ENCODE results near the gene AUTS2. TPM values are rescaled to one million over a fixed set of nuclear protein-coding genes. Genes with fewer than 3 reads are reported as not detected.

Gene AUTS2
- total and polyA plus RNA-seq, 4 donors, result 4.9 to 24.4 (median 7.0) TPM

GRCh38 chr7:70137126-70137525 lies 538.9 kb downstream of the AUTS2 start:
- Histone ChIP-seq H3K36me3 (ENCODE audit: control insufficient read depth in 4 of 4, insufficient read depth in 3 of 4, low read depth in 1 of 4, low read length in 3 of 4) (no peaks in the 10 kb centered on the region), H3K4me3 (ENCODE audit: low read depth in 1 of 3, low read length in 3 of 3) (no peak overlapping the region), H3K27ac (ENCODE audit: low read depth in 1 of 2, low read length in 2 of 2) (no peak overlapping the region), H3K9ac (ENCODE audit: low read depth in 1 of 2, low read length in 2 of 2) (no peak overlapping the region), H3K27me3 (ENCODE audit: control insufficient read depth in 4 of 4, insufficient read depth in 4 of 4, low read length in 3 of 4) (no peaks in the 10 kb centered on the region), H3K9me3 (ENCODE audit: control insufficient read depth in 4 of 4, low read length in 3 of 4) (no peaks in the 10 kb centered on the region), H3K4me1 (ENCODE audit: control insufficient read depth in 4 of 4, insufficient read depth in 4 of 4, low read length in 3 of 4) (no peaks in the 10 kb centered on the region)
- TF ChIP-seq TAF1 (conservative IDR thresholded peaks at IDR 0.05) (no peak), ZBTB33 (IDR thresholded peaks at IDR 0.05) (no peak), HNF4G (IDR thresholded peaks at IDR 0.05) (no peak), ATF3 (IDR thresholded peaks at IDR 0.05) (no peak)
- WGBS, result 67% methylated on average over 4 of the region's 4 CpGs
- DNase-seq (ENCODE audit: low spot score), result no peak

DNA sequence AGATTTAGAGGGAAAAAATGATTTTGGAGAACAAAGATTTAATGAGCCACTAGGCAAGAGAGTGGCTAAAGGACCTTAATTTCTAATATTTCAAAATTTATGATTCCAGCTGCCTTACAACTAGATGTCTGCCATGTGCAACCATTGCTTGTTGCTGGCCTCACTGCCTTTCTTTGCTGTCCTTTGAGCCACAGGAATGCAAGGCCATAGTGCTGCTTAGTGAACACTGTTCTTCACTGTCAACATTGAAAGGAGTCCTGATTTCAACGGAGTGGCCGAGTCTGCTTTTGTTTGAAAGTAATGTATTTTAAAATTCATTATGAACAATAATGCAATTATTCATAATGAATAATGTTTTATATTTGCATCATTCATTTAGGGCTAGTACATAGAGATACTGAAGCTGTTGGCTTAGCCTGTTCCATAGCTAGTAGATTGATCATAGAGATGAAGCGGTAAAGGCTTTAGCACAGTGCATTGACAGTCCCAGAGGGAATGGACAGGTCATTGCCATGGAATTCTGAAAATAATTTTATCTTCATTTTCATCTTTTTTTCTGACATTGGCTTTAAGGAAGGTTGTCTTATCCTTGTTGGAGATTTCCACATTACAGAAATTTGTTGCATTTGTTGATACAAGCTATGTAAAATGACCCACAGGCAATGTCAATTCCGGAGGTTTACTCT lies 544.1 kb downstream of the AUTS2 start:
- no peaks in the 10 kb centered on the region for H3K36me3 ChIP-seq (ENCODE audit: control insufficient read depth in 4 of 4, insufficient read depth in 3 of 4, low read depth in 1 of 4, low read length in 3 of 4)
- no peak overlapping the region for H3K27ac ChIP-seq (ENCODE audit: low read depth in 1 of 2, low read length in 2 of 2)
- TF ChIP-seq GABPA (IDR thresholded peaks at IDR 0.05 in 1 of 2, conservative IDR thresholded peaks at IDR 0.05 in 1 of 2) (no peak), ATF3 (IDR thresholded peaks at IDR 0.05) (no peak), HNF4A (conservative IDR thresholded peaks at IDR 0.05) (no peak), FOXA2 (IDR thresholded peaks at IDR 0.05) (no peak), YY1 (IDR thresholded peaks at IDR 0.05) (no peak), NR2F2 (IDR thresholded peaks at IDR 0.05) (no peak), SP1 (IDR thresholded peaks at IDR 0.05) (no peak), RXRA (IDR thresholded peaks at IDR 0.05) (no peak), FOXA1 (IDR thresholded peaks at IDR 0.05) (no peak), RAD21 (IDR thresholded peaks at IDR 0.05) (no peak), REST (IDR thresholded peaks at IDR 0.05) (no peak), CTCF (IDR thresholded peaks at IDR 0.05; ENCODE audit: low read depth, low read length, missing input control) (no peak), JUND (IDR thresholded peaks at IDR 0.05) (no peak), ZBTB33 (IDR thresholded peaks at IDR 0.05) (no peak), HNF4G (IDR thresholded peaks at IDR 0.05) (no peak), EGR1 (IDR thresholded peaks at IDR 0.05; ENCODE audit: low read depth in 2 of 2) (no peak), TAF1 (conservative IDR thresholded peaks at IDR 0.05) (no peak)
- TF ChIP-seq, protein P1, sequence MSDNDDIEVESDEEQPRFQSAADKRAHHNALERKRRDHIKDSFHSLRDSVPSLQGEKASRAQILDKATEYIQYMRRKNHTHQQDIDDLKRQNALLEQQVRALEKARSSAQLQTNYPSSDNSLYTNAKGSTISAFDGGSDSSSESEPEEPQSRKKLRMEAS (IDR thresholded peaks at IDR 0.05), result no peak
- no peaks in the 10 kb centered on the region for H3K9me3 ChIP-seq (ENCODE audit: control insufficient read depth in 4 of 4, low read length in 3 of 4)
- no peak overlapping the region for H3K9ac ChIP-seq (ENCODE audit: low read depth in 1 of 2, low read length in 2 of 2)
- H3K4me3 ChIP-seq (ENCODE audit: low read depth in 1 of 3, low read length in 3 of 3), result no peak overlapping the region
- no peaks in the 10 kb centered on the region for H3K27me3 ChIP-seq (ENCODE audit: control insufficient read depth in 4 of 4, insufficient read depth in 4 of 4, low read length in 3 of 4)
- DNase-seq (ENCODE audit: low spot score), result no peak
- H3K4me1 ChIP-seq (ENCODE audit: control insufficient read depth in 4 of 4, insufficient read depth in 4 of 4, low read length in 3 of 4), result no peaks in the 10 kb centered on the region
- WGBS, result 90% methylated on average over 4 of the region's 4 CpGs
